HG02571 (cell line): ENCODE measurements around the gene AUTS2.
A peak's percentile ranks its signal among the peaks of the same experiment; 100 is the strongest.

Experiments used
- ATAC-seq: cut with Tn5 transposase; IDR thresholded peaks from one replicate; pipeline ENCODE4 v1.9.1; 2021; ENCODE audit warnings: mild to moderate bottlenecking, moderate library complexity; ENCODE audit not compliant: unreplicated experiment

Gene AUTS2

GRCh38 chr7:70210200-70210935, 612.1 kb downstream of the AUTS2 start:
- no peak for ATAC-seq

GRCh38 chr7:70210936-70211310, 612.6 kb downstream of the AUTS2 start:
- no peak for ATAC-seq

- ATAC-seq: no peak
Observed at GRCh38 chr7:70212281-70212680, 614.0 kb downstream of the AUTS2 start.

GRCh38 chr7:70214071-70214470, 615.8 kb downstream of the AUTS2 start:
- no peak for ATAC-seq

GRCh38 chr7:70215491-70215890, 617.2 kb downstream of the AUTS2 start:
- no peak for ATAC-seq

- no peak for ATAC-seq
Observed at GRCh38 chr7:70217571-70217970, 619.3 kb downstream of the AUTS2 start.

- no peak for ATAC-seq
Observed at GRCh38 chr7:70218006-70218405, 619.7 kb downstream of the AUTS2 start.

GRCh38 chr7:70219061-70219460, 620.8 kb downstream of the AUTS2 start:
- no peak for ATAC-seq

- ATAC-seq: no peak
Observed at GRCh38 chr7:70229242-70229641, 631.0 kb downstream of the AUTS2 start.

GRCh38 chr7:70230761-70231160, 632.5 kb downstream of the AUTS2 start:
- no peak for ATAC-seq

GRCh38 chr7:70233776-70234175, 635.5 kb downstream of the AUTS2 start:
- no peak for ATAC-seq

GRCh38 chr7:70237256-70237655, 639.0 kb downstream of the AUTS2 start:
- no peak for ATAC-seq

- ATAC-seq: peak; percentile 99
Observed at GRCh38 chr7:70237831-70238575, 639.7 kb downstream of the AUTS2 start.

- no peak for ATAC-seq
Observed at GRCh38 chr7:70239918-70240317, 641.6 kb downstream of the AUTS2 start.

GRCh38 chr7:70240873-70241272, 642.6 kb downstream of the AUTS2 start:
- no peak for ATAC-seq

- ATAC-seq: no peak
Observed at GRCh38 chr7:70241536-70242175, 643.4 kb downstream of the AUTS2 start.

GRCh38 chr7:70242826-70243225, 644.6 kb downstream of the AUTS2 start:
- no peak for ATAC-seq

- no peak for ATAC-seq
Observed at GRCh38 chr7:70243443-70243842, 645.2 kb downstream of the AUTS2 start.

GRCh38 chr7:70257921-70258320, 659.6 kb downstream of the AUTS2 start:
- no peak for ATAC-seq

- no peak for ATAC-seq
Observed at GRCh38 chr7:70259502-70259901, 661.2 kb downstream of the AUTS2 start.

- ATAC-seq: no peak
Observed at GRCh38 chr7:70263471-70264255, 665.4 kb downstream of the AUTS2 start.
